Activated gamma-delta T cell treated with anti-CD3 and anti-CD28 coated beads, Interleukin-2, amount 50 U/mL, for 16 hours (primary cell): ENCODE measurements around the gene ZNF414.

Experiments used
- DNase-seq: peaks from one replicate; pipeline ENCODE4 v3.0.0-alpha.2; 2020; ENCODE audit warnings: low read depth

Gene ZNF414

DNA sequence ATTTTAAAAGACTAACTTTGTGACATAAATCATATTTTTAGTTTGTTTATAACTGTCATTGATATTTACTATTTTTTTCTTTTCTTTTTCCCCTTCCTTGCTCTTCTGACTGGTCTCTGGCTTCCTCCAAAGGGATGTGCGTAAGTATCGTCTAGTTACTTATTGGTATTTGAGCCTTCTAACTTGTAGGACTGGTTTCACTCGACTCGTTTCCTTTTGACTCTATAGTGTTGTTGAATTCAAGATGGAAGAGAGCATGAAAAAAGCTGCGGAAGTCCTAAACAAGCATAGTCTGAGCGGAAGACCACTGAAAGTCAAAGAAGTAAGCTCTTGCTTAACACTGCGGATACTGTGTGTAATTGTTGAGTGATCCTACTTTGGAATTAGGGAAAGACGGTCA, 50.6 kb downstream of the ZNF414 start:
- DNase-seq = no peak

DNA sequence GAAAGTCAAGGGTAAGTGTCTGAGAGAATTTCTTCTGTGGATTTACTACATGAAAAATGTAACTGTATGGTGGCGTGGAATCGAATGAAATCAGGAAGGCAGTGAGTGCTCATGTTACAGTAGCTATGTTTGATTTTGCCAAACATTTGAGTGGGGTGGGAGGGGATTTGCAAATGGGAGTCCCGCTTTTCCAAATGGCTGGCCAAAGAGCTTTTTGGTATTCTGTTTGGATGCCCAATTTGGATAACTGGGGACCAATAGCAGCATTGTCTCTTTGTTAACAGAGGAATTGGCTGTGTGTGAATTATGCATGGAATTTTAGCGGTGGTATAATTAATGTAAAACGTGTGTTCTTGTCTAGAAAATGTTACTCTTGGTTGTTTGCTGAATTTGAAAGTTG, 51.4 kb downstream of the ZNF414 start:
- DNase-seq = no peak

DNA sequence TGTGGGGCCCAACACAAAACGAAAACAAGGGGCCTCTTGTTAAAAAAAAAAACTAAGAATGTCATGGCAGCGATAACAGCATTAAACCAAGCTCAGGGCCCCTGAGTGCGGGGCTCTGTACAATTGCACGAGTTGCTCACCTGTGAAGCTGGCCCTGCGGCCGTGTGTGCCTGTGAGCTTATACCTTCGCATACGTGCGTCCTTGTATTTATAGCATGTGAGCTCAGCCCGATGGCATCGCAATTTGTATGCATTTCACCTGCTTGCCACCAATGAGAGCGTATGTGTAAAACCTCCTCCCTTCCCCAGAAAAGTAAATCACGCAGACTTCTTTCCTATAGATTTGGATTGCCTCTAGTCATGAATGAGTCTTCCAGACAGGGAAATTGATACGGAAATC, 52.1 kb downstream of the ZNF414 start:
- DNase-seq = no peak

DNA sequence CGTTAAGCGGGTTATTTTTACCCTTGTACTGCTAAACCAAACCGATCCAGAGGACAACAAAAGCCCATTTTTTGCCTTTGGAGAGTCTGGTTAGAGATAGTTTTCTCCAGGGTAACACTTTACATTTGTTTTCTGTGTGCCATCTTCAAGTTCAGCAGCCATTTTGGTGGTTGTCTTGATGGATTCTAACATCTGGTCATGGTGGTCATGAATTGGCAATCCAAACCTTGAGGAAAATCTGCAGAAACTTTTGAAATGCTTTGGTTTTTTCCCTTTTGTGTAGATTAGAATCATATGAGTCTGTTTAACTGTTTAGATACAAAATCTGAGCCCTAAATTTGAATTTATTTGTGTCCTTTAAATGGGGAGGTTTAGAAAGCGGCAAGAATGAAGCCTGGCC, 52.6 kb downstream of the ZNF414 start:
- DNase-seq = no peak

DNA sequence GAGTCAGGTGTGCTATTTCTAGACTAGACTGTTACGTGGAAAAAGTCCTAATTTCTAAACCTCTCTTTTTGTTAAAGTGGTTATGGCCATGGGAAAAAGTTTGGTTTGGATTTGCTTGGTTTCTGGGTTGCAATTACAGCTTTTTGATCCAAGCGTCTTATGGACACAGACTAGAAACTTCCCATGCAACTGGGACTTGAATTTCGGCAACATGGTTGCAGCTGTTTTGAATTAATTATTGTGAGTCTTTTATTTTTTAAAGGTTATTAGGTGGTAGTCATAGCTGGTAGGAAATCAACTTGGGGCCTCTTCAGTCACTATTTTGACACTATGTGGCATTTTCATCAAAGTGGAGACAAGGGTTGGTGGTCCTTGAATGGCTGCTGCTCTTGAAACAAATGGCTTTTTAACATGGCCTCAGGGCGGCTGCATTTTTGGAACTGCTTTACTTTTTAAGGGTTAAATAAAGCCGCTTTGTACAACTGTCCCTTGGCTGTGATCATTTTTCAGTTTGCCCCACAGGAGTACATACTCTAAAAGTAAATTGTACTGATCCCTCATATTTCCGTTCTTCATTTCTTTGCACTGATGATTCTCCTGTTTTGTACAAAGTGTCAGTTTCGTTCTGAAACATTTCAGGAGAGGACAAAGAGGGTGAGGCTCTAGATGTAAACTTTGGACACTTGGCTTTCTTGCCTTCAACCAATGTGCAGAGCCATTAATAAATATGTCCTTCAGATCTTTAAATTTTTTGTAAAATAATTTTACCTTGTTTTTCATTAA, 53.3 kb downstream of the ZNF414 start:
- no peak for DNase-seq
